H1 (cell line): ENCODE data around the gene LIMK2. TPM values are rescaled to one million over a fixed set of nuclear protein-coding genes. Genes with fewer than 3 reads are reported as not detected.

Experiments
- CTCF ChIA-PET: fragments of 300-600 bp; sonication (Branson Sonifier 250); formaldehyde crosslinking; loops from one replicate; lab custom pipeline; 2021; ENCODE audit not compliant: partially characterized antibody; lab: Charles Lee
- POLR2A ChIA-PET: fragments of 300-600 bp; sonication (Branson Sonifier 250); formaldehyde crosslinking; loops from one replicate; lab custom pipeline; 2021; ENCODE audit warnings: inconsistent platforms; ENCODE audit not compliant: partially characterized antibody; lab: Charles Lee
- DNase-seq, 2 experiments: peaks; one replicate each; pipeline versions ENCODE4 v3.0.0 to v3.0.0-alpha.2; 2010 to 2022; ENCODE audit warnings: low spot score in 2 of 2, low read depth in 1 of 2, mixed read lengths in 1 of 2
- FAIRE-seq: peaks from 2 replicates; lab custom pipeline; 2011; peaks lifted over from hg19 to GRCh38; lab: Jason Lieb, UNC
- H2AFZ ChIP-seq: 2 replicates; pipeline ENCODE4 v1.8.1; 2012; ENCODE audit warnings: low read length, inconsistent platforms
- H2AK5ac ChIP-seq: 2 replicates; pipeline ENCODE4 v1.6.1; 2013; ENCODE audit warnings: low read depth, low read length
- H2BK120ac ChIP-seq: replicated peaks from 2 replicates; pipeline ENCODE3; 2013; ENCODE audit warnings: low read depth, low read length, inconsistent platforms
- H2BK12ac ChIP-seq: 2 replicates; pipeline ENCODE4 v1.6.1; 2013; ENCODE audit warnings: low read depth, low read length
- H2BK15ac ChIP-seq: 2 replicates; pipeline ENCODE4 v1.6.1; 2013; ENCODE audit warnings: low read length
- H2BK20ac ChIP-seq: 2 replicates; pipeline ENCODE4 v1.6.1; 2013; ENCODE audit warnings: low read length
- H2BK5ac ChIP-seq: 2 replicates; pipeline ENCODE4 v1.6.1; 2013; ENCODE audit warnings: low read depth, low read length
- H3K14ac ChIP-seq: 2 replicates; pipeline ENCODE4 v1.6.1; 2013; ENCODE audit warnings: inconsistent platforms; ENCODE audit not compliant: insufficient read length
- H3K18ac ChIP-seq: 2 replicates; pipeline ENCODE4 v1.6.1; 2013; ENCODE audit warnings: low read length; ENCODE audit errors: extremely low read depth
- H3K23ac ChIP-seq: 2 replicates; pipeline ENCODE4 v1.6.1; 2013; ENCODE audit warnings: inconsistent platforms; ENCODE audit not compliant: insufficient read length
- H3K23me2 ChIP-seq: 2 replicates; pipeline ENCODE4 v1.6.1; 2013; ENCODE audit warnings: low read depth, low read length
- H3K27ac ChIP-seq: 2 replicates; pipeline ENCODE4 v1.6.1; 2011; ENCODE audit warnings: low read depth, low read length, inconsistent platforms
- H3K27me3 ChIP-seq, 4 experiments: replicated peaks in 1 of 4; 1 replicate in 1 of 4; 2 replicates in 3 of 4; pipeline versions ENCODE4 v1.6.1 to v1.8.1; 2011 to 2013; ENCODE audit warnings: low read length in 3 of 4, mild to moderate bottlenecking in 3 of 4, inconsistent platforms in 2 of 4, mixed read lengths in 2 of 4, moderate library complexity in 1 of 4; ENCODE audit not compliant: control insufficient read depth in 3 of 4, insufficient read depth in 3 of 4; ENCODE audit errors: extremely low read depth in 1 of 4
- H3K36me3 ChIP-seq, 4 experiments: 2 replicates each; pipeline versions ENCODE4 v1.6.1 to v1.8.1; 2011 to 2013; ENCODE audit warnings: mild to moderate bottlenecking in 4 of 4, low read length in 3 of 4, moderate library complexity in 2 of 4, control low read depth in 1 of 4, inconsistent platforms in 1 of 4; ENCODE audit not compliant: insufficient read depth in 4 of 4, control insufficient read depth in 2 of 4
- H3K4ac ChIP-seq: replicated peaks from 2 replicates; pipeline ENCODE3; 2013; ENCODE audit warnings: low read length, low read depth, mixed read lengths, inconsistent platforms; ENCODE audit not compliant: insufficient read length
- H3K4me1 ChIP-seq, 4 experiments: replicated peaks in 1 of 4; 1 replicate in 1 of 4; 2 replicates in 3 of 4; pipeline versions ENCODE4 v1.6.1 to v1.8.1; 2011 to 2013; ENCODE audit warnings: low read length in 3 of 4, inconsistent platforms in 2 of 4, mixed read lengths in 1 of 4; ENCODE audit not compliant: insufficient read depth in 4 of 4, control insufficient read depth in 3 of 4
- H3K4me2 ChIP-seq, 2 experiments: 2 replicates each; pipeline versions ENCODE4 v1.6.1 to v1.8.1; 2011 to 2013; ENCODE audit warnings: low read depth in 2 of 2, low read length in 2 of 2, control low read depth in 1 of 2, inconsistent platforms in 1 of 2, mild to moderate bottlenecking in 1 of 2; ENCODE audit not compliant: insufficient read depth in 1 of 2
- H3K4me3 ChIP-seq, 4 experiments: fragments of 200-600, 300-600 bp in 1 of 4; sonication (generic), shearing (Covaris generic), sonication (Bioruptor Twin) in 1 of 4; 2 replicates each; pipeline versions ENCODE4 v1.5.1 to v1.8.1; 2011 to 2016; ENCODE audit warnings: low read length in 4 of 4, low read depth in 3 of 4, control low read depth in 2 of 4, inconsistent platforms in 2 of 4, mild to moderate bottlenecking in 2 of 4, mixed read lengths in 1 of 4, moderate library complexity in 1 of 4; ENCODE audit not compliant: insufficient read depth in 2 of 4; ENCODE audit errors: extremely low read depth in 1 of 4
- H3K56ac ChIP-seq: replicated peaks from 2 replicates; pipeline ENCODE3; 2013; ENCODE audit warnings: low read depth, mild to moderate bottlenecking, mixed read lengths, low read length, inconsistent platforms; ENCODE audit not compliant: insufficient read length
- H3K79me1 ChIP-seq: 2 replicates; pipeline ENCODE4 v1.6.1; 2013; ENCODE audit warnings: low read depth, low read length, control low read depth
- H3K79me2 ChIP-seq, 2 experiments: 2 replicates each; pipeline versions ENCODE4 v1.6.1 to v1.8.1; 2012 to 2013; ENCODE audit warnings: low read length in 2 of 2, mild to moderate bottlenecking in 2 of 2, inconsistent platforms in 1 of 2; ENCODE audit not compliant: insufficient read depth in 2 of 2, control insufficient read depth in 1 of 2
- H3K9ac ChIP-seq, 4 experiments: replicated peaks in 1 of 4; 1 replicate in 1 of 4; 2 replicates in 3 of 4; pipeline versions ENCODE4 v1.6.1 to v1.8.1; 2011 to 2013; ENCODE audit warnings: low read depth in 3 of 4, low read length in 3 of 4, control low read depth in 2 of 4, mild to moderate bottlenecking in 2 of 4, moderate library complexity in 2 of 4, inconsistent platforms in 1 of 4; ENCODE audit errors: extremely low read depth in 1 of 4
- H3K9me3 ChIP-seq, 2 experiments: 2 replicates each; pipeline versions ENCODE4 v1.6.1 to v1.8.1; 2012 to 2013; ENCODE audit warnings: mild to moderate bottlenecking in 2 of 2, moderate library complexity in 2 of 2, control low read depth in 1 of 2, inconsistent platforms in 1 of 2, low read depth in 1 of 2, low read length in 1 of 2, mixed read lengths in 1 of 2; ENCODE audit not compliant: insufficient read depth in 2 of 2
- H4K20me1 ChIP-seq, 2 experiments: replicated peaks in 1 of 2; 2 replicates each; pipeline versions ENCODE3 to v1.8.1; 2011 to 2013; ENCODE audit warnings: inconsistent platforms in 2 of 2, low read length in 2 of 2, mild to moderate bottlenecking in 1 of 2; ENCODE audit not compliant: insufficient read depth in 2 of 2, control insufficient read depth in 1 of 2
- H4K5ac ChIP-seq: 2 replicates; pipeline ENCODE4 v1.6.1; 2013; ENCODE audit warnings: low read length, low read depth, mixed read lengths, inconsistent platforms; ENCODE audit not compliant: insufficient read length
- H4K8ac ChIP-seq: 2 replicates; pipeline ENCODE4 v1.8.0; 2013; ENCODE audit warnings: mild to moderate bottlenecking, moderate library complexity, low read length, inconsistent platforms; ENCODE audit not compliant: insufficient read depth; ENCODE audit errors: extremely low read depth
- H4K91ac ChIP-seq: replicated peaks from 2 replicates; pipeline ENCODE3; 2013; ENCODE audit warnings: low read length, mixed read lengths, inconsistent platforms; ENCODE audit not compliant: insufficient read length
- CHD2 ChIP-seq: IDR thresholded peaks from 2 replicates; pipeline ENCODE4 v1.6.1; 2012; ENCODE audit warnings: low read length, improper control_type of control experiment
- GTF2F1 ChIP-seq: IDR thresholded peaks from 2 replicates; pipeline ENCODE4 v1.6.1; 2012; ENCODE audit warnings: low read depth, low read length, improper control_type of control experiment, borderline replicate concordance
- KDM5A ChIP-seq: fragments of 200-600 bp; IDR thresholded peaks from 2 replicates; pipeline ENCODE4 v1.7.1; 2012; ENCODE audit warnings: mild to moderate bottlenecking, low read length, inconsistent platforms, mixed read lengths
- POU5F1 ChIP-seq: IDR thresholded peaks from 2 replicates; pipeline ENCODE4 v1.6.1; 2011; ENCODE audit warnings: low read depth, mild to moderate bottlenecking, low read length, moderate library complexity
- TBP ChIP-seq: IDR thresholded peaks from 2 replicates; pipeline ENCODE4 v1.6.1; 2011; ENCODE audit warnings: low read depth, low read length, improper control_type of control experiment
- TCF12 ChIP-seq: IDR thresholded peaks from 2 replicates; pipeline ENCODE4 v1.6.1; 2011; ENCODE audit warnings: low read depth, mild to moderate bottlenecking, low read length
- polyA plus RNA-seq, 7 experiments: library from polyadenylated mRNA; depleted of rRNA in 3 of 7; stranded (reverse) in 5 of 7; unstranded in 2 of 7; fragments of >200 nt in 5 of 7; fragments of 200-250 nt in 2 of 7; gene quantifications; 1 replicate in 5 of 7; 2 replicates in 1 of 7; 4 replicates in 1 of 7; pipeline versions ENCODE4 v1.2.1 to v1.2.3, GENCODE V29; 2011 to 2013; ENCODE audit warnings: missing spikeins in 2 of 7, mixed read lengths in 2 of 7
- total RNA-seq: library from RNA; stranded (reverse); fragmentation: NEBNext Ultra II Directional; extraction: Animal tissue kit (Norgen Biotek cat#: 25700); gene quantifications from 2 replicates; pipeline ENCODE4 v1.2.1, GENCODE V29; 2021
- TF ChIP-seq, protein P1 (sequence below): IDR thresholded peaks from 2 replicates; pipeline ENCODE4 v1.6.1; 2012; ENCODE audit warnings: inconsistent platforms

LIMK2 gene
- total and polyA plus RNA-seq, 2 of the 8 experiments (the other 6 are each of a cell fraction or from before 2014, with no cell fraction given), result 13.2 to 37.6 TPM

GRCh38 chr22:31279821-31280505 lies 67.9 kb downstream of the LIMK2 start:
- no peak for FAIRE-seq

More at GRCh38 chr22:31279821-31280505, 67.9 kb downstream of the LIMK2 start:
- H3K23me2 ChIP-seq, result no peaks in the 10 kb centered on the region
- no peak overlapping the region for H3K23ac ChIP-seq
- no peak overlapping the region for H3K4me2 ChIP-seq
- H3K56ac ChIP-seq, result no peak overlapping the region
- H3K9ac ChIP-seq, result no peak overlapping the region
- peaks cover 2% of the 10 kb centered on the region in 2 experiments for H4K20me1 ChIP-seq
- no peak overlapping the region for H2BK20ac ChIP-seq
- H3K36me3 ChIP-seq, result peaks cover 3 to 24% (median 16%) of the 10 kb centered on the region in 4 experiments; a peak in 7 of 8 replicates
- H2BK15ac ChIP-seq, result no peak overlapping the region
- no peak for DNase-seq
- H4K8ac ChIP-seq, result no peak overlapping the region
- no peak overlapping the region for H2AK5ac ChIP-seq
- no peaks in the 10 kb centered on the region for H3K79me1 ChIP-seq
- H3K18ac ChIP-seq, result no peak overlapping the region
- no peak overlapping the region for H2BK12ac ChIP-seq
- no peak overlapping the region for H2BK5ac ChIP-seq
- H3K14ac ChIP-seq, result no peak overlapping the region
- no peak overlapping the region for H4K5ac ChIP-seq
- H3K9me3 ChIP-seq, result no peaks in the 10 kb centered on the region
- no peak for TF ChIP-seq POU5F1
- no peak for TF ChIP-seq KDM5A
- TF ChIP-seq TCF12, result no peak
- TF ChIP-seq CHD2, result no peak
- no peak for TF ChIP-seq GTF2F1
- no peak for TF ChIP-seq TBP
- TF ChIP-seq, protein P1, sequence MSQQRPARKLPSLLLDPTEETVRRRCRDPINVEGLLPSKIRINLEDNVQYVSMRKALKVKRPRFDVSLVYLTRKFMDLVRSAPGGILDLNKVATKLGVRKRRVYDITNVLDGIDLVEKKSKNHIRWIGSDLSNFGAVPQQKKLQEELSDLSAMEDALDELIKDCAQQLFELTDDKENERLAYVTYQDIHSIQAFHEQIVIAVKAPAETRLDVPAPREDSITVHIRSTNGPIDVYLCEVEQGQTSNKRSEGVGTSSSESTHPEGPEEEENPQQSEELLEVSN, result no peak
- H3K27me3 ChIP-seq, result no peaks in the 10 kb centered on the region
- H2BK120ac ChIP-seq, result no peak overlapping the region
- H3K4me1 ChIP-seq, result peaks cover 0 to 2% (median 0%) of the 10 kb centered on the region in 4 experiments; a peak in 2 of 7 replicates
- ChIA-PET POLR2A (interaction anchor here (0.5 to 1.4 kb wide), 4 partner anchors 8 to 80 kb away, joined by 3 to 4 read pairs (median 4); no protein-coding TSS in a partner anchor), CTCF (interaction anchor here (1.0 to 1.5 kb wide), 2 partner anchors 10 to 13 kb away, joined by 3 to 5 read pairs; no protein-coding TSS in a partner anchor)
- no peak overlapping the region for H4K91ac ChIP-seq
- H3K4ac ChIP-seq, result no peak overlapping the region
- H3K4me3 ChIP-seq, result no peak overlapping the region
- no peak overlapping the region for H3K27ac ChIP-seq
- H2AFZ ChIP-seq, result no peak overlapping the region
- H3K79me2 ChIP-seq, result no peaks in the 10 kb centered on the region
